GM06990 (cell line): ENCODE data around the gene MLF1.

Source experiments
- DNase-seq: peaks from one replicate; pipeline ENCODE4 v3.0.0-alpha.2; 2011; ENCODE audit not compliant: insufficient read length; ENCODE audit errors: extremely low read depth
- H3K27me3 ChIP-seq: replicated peaks from 2 replicates; pipeline ENCODE4 v1.6.0; 2011; ENCODE audit warnings: low read length; ENCODE audit not compliant: control insufficient read depth, insufficient read depth
- H3K36me3 ChIP-seq: 2 replicates; pipeline ENCODE4 v1.5.1; 2011; ENCODE audit warnings: low read length; ENCODE audit not compliant: control insufficient read depth, insufficient read depth
- H3K4me3 ChIP-seq: replicated peaks from 2 replicates; pipeline ENCODE4 v1.5.1; 2011; ENCODE audit warnings: low read depth, mild to moderate bottlenecking, control low read depth, low read length
- CTCF ChIP-seq: IDR thresholded peaks from 2 replicates; pipeline ENCODE4 v1.5.1; 2011; ENCODE audit warnings: low read length, control low read depth, mild to moderate bottlenecking, inconsistent platforms; ENCODE audit not compliant: insufficient read depth, poor library complexity, severe bottlenecking

Gene MLF1

GRCh38 chr3:158651192-158651591 lies 80.2 kb downstream of the MLF1 start:
- Histone ChIP-seq H3K36me3 (no peaks in the 10 kb centered on the region; the same call in none of the 2 replicates), H3K4me3 (no peak overlapping the region), H3K27me3 (no peaks in the 10 kb centered on the region)
- no peak for DNase-seq
- TF ChIP-seq CTCF = no peak

GRCh38 chr3:158652463-158652862 lies 81.5 kb downstream of the MLF1 start:
- TF ChIP-seq CTCF = no peak
- no peaks in the 10 kb centered on the region; the same call in none of the 2 replicates for H3K36me3 ChIP-seq
- no peak for DNase-seq
- H3K27me3 ChIP-seq = no peaks in the 10 kb centered on the region
- no peak overlapping the region for H3K4me3 ChIP-seq
